Measurements from ENCODE around the gene TENM3.

Gene TENM3

GRCh38 chr4:182776376-182777105, 533.3 kb downstream of the TENM3 start:
- DNase-seq (ENCODE audit: low read depth) = no peak

GRCh38 chr4:182778222-182778982, 535.2 kb downstream of the TENM3 start:
- no peak for DNase-seq (ENCODE audit: low read depth)

- DNase-seq (ENCODE audit: low read depth) = no peak
These were observed 543.8 kb downstream of the TENM3 start for GRCh38 chr4:182786991-182787390.

GRCh38 chr4:182788201-182788600, 545.0 kb downstream of the TENM3 start:
- no peak for DNase-seq (ENCODE audit: low read depth)

GRCh38 chr4:182789529-182789928, 546.3 kb downstream of the TENM3 start:
- DNase-seq (ENCODE audit: low read depth) = no peak

- DNase-seq (ENCODE audit: low read depth) = no peak
These were observed 552.4 kb downstream of the TENM3 start for GRCh38 chr4:182795446-182796238.

GRCh38 chr4:182799515-182800215, 556.5 kb downstream of the TENM3 start:
- DNase-seq (ENCODE audit: low read depth) = no peak

GRCh38 chr4:182800216-182800515, 557.0 kb downstream of the TENM3 start:
- no peak for DNase-seq (ENCODE audit: low read depth)

GRCh38 chr4:182801636-182802035, 558.4 kb downstream of the TENM3 start:
- no peak for DNase-seq (ENCODE audit: low read depth)

GRCh38 chr4:182802621-182803020, 559.4 kb downstream of the TENM3 start:
- no peak for DNase-seq (ENCODE audit: low read depth)

- DNase-seq (ENCODE audit: low read depth) = no peak
These were observed 560.0 kb downstream of the TENM3 start for GRCh38 chr4:182803235-182803634.

GRCh38 chr4:182804131-182804530, 560.9 kb downstream of the TENM3 start:
- no peak for DNase-seq (ENCODE audit: low read depth)

- DNase-seq (ENCODE audit: low read depth) = no peak
These were observed 562.1 kb downstream of the TENM3 start for GRCh38 chr4:182805321-182805720.

- DNase-seq (ENCODE audit: low read depth) = no peak
These were observed 562.5 kb downstream of the TENM3 start for GRCh38 chr4:182805750-182806149.

GRCh38 chr4:182806259-182807252, 563.4 kb downstream of the TENM3 start:
- DNase-seq (ENCODE audit: low read depth) = peak; percentile 32

- DNase-seq (ENCODE audit: low read depth) = no peak
These were observed 564.1 kb downstream of the TENM3 start for GRCh38 chr4:182807346-182807745.

GRCh38 chr4:182807767-182808548, 564.8 kb downstream of the TENM3 start:
- DNase-seq (ENCODE audit: low read depth) = no peak

- no peak for DNase-seq (ENCODE audit: low read depth)
These were observed 565.6 kb downstream of the TENM3 start for GRCh38 chr4:182808673-182809416.

GRCh38 chr4:182809417-182810102, 566.4 kb downstream of the TENM3 start:
- DNase-seq (ENCODE audit: low read depth) = no peak
